Smooth muscle cell of the brain vasculature (primary cell): ENCODE results near the gene ASTN1.

ENCODE experiments used
- DNase-seq: peaks from one replicate; pipeline ENCODE4 v3.0.0-alpha.2; 2012; ENCODE audit warnings: low read depth, low spot score

Gene ASTN1

DNA sequence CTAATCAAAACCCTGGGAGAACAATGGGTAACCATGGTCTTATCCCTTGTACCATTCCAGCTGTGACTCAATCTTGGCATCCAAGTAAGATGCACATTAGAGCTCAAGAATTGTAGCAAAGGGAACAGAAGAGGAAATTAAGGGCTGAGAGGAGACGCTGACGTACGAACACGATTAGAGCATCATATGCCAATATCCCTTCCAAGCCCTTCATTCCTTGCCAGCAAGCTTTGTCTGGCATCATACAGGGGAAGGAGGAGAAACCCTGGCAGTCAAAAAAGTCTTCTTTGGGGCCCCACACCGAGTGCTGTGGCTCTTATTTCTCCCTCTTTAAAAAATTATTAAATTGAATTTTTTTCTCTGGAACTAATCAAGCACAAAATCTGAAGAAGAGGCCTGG is 120.9 kb downstream of the ASTN1 start:
- DNase-seq, result no peak

DNA sequence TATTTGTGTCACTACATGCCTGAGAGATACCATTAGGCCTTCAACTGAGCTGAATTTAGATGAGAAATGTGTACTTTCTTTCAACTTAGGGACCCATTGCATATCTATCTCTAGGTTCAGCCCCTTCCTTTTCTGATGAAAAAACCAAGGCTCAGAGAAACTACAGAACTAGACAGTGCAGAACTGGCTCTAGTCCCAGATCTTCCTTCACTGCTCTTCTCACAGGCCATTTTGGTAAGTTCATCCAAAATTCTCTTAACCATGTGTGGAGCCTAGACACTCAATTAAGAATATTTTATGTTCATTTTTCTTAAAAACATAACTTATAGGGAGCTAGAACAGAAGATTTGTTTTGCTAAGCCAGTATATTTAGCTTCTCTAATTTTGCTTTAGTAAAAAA is 128.9 kb downstream of the ASTN1 start:
- DNase-seq, result no peak

DNA sequence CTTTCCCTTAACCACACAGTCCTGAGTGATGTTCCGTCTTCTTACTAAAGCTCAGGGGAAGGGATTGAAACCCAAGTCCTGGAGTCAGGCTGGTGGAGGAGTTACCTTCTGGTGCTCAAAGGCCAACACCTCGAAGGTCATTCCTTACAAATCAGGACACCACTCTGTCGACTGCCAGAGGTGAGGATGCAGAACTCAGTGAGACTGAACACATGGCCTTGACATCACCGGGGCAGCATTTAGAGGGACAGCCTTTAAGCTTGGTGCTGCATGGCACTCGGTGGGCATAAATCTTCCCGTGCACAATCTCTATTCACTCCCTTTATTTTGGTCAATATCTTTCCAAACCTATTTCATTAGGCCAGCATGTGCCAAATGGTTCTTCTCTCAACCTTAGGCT is 130.9 kb downstream of the ASTN1 start:
- DNase-seq, result no peak

DNA sequence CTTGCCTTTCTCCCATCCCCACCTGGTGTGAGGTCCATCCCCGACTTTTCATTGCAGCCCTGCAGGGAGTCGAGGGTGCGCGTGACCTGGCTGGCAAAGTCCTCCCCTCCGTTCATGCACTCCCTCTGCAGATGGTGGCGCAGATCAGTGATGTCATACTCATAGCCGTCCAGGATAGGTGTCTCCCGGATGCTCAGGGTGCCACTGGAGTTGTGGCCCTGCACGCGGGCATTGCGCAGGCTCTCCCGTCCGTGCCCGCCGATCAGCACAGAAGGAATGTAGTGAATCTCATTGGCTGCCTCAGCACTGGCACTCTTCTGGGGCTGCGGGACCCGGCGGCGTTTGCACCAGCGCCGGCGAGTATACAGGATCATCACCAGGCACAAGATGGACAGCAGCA is 132.1 kb downstream of the ASTN1 start:
- DNase-seq, result no peak

DNA sequence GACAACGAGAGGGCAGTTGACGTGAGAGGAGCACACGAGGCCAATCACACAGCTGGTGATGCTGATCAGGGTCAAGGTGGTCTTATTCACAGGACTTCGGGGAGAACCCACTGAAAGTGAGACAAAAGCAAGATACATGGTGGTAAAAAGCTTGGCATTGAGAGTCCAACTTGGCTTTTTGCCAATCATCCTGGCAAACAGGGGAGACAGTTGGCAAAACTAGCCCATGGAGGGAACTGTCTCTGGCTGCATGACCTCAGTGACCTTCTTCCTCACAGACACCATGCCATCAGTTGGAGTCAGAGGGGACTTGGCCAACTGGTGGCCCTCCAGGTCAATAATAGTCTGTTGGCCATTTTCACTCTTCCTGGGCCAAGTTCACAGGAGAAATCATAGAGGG is 139.9 kb downstream of the ASTN1 start:
- no peak for DNase-seq

DNA sequence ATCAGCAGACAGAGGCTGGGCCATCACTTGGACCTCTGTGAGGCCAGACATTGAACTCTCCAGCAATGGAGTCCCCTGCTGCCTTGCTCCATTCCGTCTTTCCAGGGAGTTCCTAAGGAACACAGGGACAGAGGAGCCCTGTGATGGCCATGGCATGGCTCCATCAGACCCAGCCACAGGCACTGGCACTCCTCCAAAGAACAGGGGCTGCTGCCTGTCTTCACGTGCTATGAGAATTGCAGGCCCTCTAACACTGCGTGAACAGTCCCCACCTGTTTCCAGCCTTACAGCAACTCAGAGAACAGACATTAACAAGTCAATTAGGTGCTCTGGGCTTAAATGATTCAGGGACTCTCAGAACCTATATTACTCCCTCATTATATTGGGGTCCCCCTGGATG is 140.8 kb downstream of the ASTN1 start:
- no peak for DNase-seq

DNA sequence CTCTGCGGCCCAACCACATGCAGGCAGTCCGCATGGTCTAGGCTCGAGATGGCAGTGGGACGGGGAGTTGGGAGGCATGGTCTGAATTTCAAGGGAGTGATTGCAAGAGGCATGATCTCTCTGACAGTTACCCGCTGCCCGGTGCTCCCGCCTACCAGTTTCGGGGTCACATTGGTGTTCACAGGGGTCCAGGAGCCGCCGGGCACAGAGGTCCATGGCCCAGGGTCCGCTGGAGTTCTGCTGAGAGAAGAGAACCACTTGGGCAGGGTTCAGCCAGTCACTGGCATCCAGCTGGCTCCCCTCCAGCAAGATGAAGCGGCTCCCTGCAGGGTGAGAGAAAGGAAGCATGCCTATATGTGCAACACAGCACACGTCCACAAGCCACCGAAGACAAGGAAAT is 141.3 kb downstream of the ASTN1 start:
- no peak for DNase-seq

DNA sequence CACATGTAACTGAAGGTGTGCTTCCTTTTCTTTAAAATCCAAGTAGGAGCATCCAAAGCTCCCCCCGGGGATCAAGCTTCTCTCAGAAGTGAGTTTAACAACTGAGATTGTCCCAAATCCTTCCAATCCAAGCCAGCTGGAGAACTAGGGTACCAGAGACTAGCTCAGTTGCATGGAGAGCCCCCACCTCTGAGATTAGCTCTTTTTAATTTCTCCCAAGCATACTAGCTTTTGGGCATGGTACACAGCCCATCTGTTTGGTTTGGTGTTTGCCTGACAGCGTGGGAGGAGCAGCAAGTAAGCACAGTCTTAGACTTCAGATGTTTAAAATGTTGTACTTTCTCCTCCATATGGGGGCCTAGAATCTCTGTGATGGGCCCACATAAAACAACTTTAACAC is 142.8 kb downstream of the ASTN1 start:
- no peak for DNase-seq

DNA sequence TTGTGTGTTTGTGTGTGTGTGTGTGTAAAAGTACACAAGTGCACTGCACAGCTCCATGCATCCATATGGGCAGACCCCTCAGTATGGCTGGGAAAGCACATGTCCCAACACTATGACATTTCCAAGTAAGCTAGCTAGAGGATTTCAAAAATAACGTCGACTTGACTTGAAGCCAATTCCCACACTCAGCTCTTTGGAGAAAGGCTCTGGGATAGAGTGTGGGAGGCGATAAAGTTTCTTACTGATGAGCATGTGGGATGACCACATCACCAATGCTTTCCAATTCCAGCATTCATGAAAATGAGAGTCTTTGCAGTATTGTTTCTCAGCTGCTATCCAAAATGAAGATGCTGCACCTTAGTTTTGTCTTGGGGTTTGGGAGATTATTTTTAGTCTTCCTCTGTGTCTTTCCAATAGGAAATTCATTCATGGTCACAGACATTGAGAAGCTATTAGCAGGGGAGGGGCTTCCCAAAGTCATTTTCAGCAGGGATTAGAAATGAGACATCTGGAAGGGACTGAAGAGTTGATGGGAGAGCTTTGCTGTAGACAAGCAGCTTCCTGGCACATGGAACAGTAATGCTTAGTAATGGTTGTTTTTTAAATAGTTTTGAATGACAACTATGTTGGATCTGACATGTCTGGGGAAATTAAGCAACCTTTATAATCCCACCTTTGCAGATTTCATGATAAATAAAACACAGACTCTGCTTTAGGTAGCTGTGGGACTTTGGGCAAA is 143.5 kb downstream of the ASTN1 start:
- no peak for DNase-seq

DNA sequence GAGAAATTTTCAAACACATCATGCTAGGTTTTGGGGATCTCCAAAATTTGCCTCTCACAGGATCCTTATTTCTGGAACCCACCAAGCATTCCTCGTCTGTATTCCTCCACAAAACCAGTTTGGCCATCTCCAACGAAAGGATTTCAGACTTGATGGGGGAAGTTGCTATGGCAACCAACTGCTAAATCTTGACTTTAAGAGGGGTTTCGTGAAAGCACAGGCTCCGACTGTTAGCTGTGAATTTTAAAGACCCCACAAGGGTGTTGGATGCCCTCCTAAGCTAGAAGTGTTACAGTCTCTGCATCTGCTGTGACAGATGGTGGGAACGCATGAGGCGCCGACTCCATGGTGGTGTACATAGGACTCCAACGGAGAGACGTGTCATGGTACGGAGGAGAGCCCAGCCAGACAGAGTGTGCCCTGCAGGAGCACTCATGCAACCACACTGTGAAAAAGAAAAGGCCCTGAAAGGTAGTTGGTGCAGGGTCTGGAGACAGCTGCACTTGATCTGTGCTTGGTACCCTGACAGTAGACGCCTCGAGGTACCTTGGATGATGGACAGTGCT is 147.1 kb downstream of the ASTN1 start:
- DNase-seq, result no peak

DNA sequence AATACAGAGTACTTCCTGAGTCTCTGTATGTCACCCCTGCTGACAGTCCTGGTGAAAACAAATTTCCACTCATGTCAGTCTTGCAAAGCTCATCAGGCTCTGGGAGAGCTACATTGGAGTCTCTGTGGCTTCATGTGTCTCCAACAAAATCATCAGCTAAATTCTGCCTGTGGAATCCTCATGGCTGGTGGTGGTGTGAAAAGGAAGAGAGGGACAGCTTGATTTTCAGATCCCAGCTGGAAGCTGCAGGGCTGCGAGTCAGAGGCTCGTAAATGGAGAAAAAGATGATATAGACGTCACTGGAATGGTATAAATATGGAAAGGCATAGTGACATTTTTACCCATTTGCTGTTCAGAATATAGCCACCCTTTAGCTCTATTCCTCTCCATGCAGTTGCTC is 150.2 kb downstream of the ASTN1 start:
- DNase-seq, result no peak

DNA sequence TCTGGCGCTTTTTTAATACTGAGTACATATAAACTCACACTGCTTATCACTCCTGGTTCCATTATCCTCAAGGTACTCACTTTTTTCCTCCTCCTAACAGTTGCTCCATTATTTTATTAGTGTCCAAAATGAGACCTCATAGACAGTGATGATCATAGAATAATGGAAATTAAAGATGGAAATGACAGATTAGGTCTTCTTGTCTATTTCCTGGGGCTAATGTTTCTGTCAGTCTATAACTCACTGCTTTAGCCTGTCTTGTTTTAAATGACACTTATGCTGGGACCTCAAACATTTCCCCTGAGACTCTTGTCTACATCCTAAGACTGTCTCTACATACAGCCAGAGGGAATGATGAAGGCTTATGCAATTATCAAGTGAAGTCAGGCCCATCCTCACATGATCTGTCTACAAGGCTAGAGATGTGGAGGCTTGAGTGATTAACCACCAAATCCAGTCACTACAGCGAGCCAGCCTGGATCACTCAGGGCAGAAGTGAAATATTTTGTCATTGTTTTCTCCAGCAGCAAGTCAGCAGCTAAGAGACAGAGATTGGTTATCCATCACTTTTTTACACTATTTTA is 152.1 kb downstream of the ASTN1 start:
- DNase-seq, result no peak

DNA sequence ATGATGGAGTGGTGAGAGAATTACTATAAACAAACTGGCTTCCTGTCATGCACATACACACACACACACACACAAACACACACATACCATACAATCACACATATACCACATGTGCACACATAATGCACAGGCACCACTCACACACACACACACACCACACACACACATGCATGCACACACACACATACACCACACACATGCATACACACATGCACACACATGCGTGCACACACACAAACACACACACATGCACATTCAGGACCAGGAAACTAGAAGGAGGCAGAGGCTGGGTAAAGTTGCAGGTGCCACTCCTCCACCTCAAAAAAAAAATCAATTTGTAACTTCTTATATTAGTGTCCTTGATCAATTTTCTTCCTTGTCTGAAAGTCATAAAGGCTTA is 153.0 kb downstream of the ASTN1 start:
- no peak for DNase-seq

DNA sequence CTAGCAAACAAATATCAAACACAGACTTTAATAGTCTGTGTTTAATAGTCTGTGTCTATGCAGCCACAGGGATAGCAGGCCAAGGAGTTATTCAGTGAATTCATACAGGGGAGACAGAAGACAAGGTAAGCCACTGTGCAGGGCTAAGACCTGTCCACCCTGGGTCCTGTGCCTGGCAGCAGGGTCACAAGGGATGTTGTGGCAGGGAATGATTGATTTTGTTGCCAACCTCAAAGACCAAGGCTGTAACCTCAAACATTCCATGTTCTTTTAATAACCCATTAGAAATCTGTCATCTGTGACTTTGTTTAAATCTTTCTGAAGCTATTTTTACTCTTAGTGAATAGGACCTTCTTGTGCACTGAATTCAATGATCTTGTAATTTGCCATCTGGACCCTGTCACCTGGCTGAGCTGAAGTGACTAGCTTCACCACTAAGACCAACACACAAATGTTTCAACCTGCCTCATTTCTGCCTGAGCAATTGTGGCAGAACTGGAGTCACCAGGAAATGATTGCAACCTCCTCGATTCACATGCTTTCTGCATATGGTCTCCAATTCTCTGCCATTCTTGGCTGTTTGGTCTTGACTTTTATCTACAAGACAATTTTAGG is 154.2 kb downstream of the ASTN1 start:
- no peak for DNase-seq

DNA sequence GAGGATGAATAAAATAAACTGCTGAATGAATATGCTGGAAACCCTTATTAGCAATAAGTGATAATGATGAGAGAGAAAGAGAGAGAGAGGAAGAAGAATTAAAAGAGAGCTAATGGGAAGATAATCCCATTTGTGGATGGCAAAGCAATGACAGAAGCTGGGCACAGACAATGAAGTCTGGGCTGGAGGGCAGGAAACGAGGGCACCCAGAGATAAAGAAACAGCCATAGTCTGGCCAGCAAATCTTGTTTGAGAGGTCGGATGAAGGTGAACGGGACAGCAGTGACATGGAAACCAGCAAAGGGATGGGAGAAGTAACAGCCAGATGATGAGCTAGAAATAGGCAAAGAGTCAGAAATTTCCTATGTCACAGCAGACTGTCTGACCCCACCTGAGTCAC is 155.9 kb downstream of the ASTN1 start:
- DNase-seq, result no peak

DNA sequence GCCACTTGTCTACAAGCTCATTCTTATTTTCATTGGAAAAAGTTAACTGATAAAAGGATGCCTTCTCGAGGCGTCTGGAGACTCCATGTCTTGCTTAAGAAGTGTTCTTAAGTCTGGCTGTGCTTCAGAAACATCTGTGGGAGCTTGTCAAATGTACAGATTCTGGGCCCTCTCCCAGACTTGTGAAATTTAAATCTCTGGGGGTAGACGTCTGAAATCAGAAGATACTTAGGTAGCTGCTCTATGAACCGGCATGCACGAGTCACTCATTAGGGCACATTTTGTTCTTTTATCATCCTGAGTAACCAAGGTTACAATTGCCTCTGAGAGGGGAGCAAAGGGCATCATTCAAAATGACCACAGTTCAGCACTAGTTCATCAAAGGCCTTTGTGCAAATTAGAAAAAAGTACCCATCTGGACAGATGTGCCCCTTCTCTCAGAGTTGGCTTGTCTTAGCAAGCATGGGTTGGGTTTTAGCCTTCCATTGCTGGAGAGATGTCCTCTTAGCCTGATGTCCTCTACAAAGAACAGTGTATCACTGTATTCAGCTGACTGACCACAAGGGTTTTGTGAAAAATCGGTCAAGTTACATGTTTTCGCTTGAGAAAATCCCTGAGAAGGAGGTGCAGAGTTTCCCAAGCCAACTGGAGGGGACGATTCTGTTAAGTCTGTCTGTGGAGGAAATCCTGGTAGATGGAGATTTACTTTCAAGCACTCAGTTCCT is 156.9 kb downstream of the ASTN1 start:
- DNase-seq, result no peak

DNA sequence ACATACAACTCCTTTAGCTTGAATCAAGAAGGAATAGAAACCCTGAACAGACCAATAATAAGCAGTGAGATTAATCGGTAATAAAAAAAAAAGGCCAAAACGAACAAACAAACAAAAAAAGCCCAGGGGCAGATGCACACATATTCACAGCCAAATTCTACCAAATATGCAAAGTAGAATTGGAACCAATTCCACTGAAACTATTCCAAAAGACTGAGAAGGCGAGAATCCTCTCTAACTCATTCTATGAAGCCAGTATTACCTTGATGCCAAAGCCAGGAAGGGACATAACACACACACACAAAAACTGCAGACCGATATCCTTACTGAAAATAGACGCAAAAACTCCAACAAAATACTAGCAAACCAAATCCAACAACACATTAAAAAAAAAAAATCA is 161.6 kb downstream of the ASTN1 start:
- DNase-seq, result no peak

DNA sequence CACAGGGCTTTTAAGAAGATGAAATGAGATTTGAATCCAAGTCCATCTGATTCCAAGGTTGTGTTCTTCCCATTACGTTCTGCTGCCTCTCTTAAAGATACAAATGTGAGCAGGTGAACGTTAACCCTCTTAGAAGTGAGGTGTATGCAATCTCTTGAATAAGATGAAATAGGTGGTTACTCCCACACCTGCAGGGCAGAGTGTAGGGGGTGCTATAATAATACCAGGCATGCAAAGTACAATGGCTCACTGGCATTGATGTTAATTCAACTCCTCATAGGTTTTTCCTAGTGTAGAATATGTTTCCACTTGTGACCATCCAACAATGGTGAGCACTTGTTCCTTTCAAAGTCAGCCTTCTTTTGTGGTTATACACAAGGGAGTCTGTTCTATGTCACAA is 163.0 kb downstream of the ASTN1 start:
- no peak for DNase-seq

DNA sequence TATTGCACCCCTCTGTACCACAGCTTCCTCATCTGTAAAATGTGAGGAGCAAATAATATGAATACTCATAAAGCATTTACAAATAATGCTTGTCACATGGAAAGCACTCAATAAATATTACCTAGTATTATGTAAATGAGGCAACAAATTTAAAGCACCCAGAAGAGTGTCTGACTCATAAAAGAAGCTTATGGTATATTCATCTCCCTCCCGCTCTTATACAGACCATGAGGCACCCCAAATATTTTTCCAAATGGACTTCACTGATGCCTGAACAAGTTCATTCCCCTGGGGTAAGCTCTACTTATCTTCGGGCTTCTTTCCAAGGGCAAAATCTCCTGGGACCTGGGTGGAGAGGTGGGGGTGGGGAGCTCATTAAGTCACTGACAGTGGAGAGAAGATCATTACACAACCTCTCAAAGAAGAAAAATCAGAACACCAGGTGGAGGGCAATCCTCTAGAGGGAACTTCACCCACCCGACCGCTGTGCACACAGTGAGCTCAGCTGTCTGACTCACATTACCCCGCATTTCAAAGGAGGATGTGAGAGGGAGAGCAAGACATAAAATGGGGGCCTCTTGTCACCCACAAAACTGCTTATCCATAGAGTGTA is 166.2 kb downstream of the ASTN1 start:
- no peak for DNase-seq

DNA sequence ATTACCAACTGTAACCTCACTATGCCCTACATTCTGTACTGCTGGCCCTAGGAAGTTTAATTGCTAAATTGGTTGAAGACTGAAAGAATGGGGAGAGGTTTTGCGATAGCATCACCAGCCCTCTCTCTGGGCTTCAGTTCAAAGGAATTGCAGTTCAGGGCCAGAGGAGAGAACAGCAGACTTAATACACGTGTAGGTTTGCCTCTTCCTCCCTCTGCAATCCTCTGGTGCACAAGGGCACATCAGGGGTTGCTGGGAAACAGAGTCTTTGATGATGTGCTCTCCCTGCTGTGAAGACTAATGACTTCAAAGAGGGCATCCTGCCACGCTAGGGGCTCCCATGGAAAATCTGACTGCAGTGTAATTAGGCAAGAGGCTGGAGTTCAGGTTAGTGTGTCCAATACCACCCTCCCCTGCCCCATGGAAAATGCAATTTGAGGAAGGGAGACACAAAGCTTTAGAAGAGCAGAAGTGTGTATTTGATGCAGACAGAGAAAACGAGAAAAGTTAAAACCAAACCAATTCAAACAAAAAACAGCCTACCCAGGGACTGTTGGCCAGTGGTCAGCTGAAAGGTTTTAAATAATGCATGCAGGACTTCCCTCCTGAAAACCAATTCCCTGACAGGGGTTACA is 167.9 kb downstream of the ASTN1 start:
- DNase-seq, result no peak

DNA sequence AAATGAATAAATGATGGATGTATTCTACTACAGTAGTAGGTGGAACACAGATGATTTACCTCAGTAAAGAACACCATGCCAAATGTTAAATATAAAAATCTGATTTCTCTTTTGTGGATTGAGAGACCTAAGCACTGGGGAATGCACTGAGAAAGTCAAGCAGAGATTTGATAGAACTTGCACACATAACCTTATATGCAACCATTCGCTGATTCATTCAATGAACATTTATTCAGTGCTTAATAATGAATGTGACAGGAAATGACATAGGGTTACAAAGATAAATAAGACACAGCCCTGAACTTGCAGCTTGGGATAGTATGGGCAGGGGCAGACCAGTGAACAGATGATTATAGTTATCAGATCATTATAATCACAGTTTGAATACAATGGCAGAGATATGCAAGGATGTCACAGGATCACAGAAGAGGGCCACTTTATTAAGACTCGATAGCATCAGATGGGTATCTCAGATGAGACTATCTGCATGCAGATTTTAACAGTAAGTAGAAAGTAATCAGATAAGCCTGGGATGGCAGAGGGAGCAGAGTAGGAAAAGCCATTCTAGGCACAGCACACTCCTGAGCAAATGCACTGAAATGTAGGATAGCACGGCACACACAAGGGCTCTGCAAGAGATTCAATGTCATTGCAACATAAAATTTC is 169.4 kb downstream of the ASTN1 start:
- DNase-seq, result no peak
